ENCODE measurements around the gene ARMC3.

- TF ChIP-seq POLR2AphosphoS5 (IDR thresholded peaks at IDR 0.05; ENCODE audit: low read depth) = no peak
- TF ChIP-seq CTCF (IDR thresholded peaks at IDR 0.05; ENCODE audit: insufficient read depth, low read length) = no peak
- no peak for TF ChIP-seq SPI1 (IDR thresholded peaks at IDR 0.05; ENCODE audit: borderline replicate concordance, low read depth)
- no peak for TF ChIP-seq REST (IDR thresholded peaks at IDR 0.05; ENCODE audit: insufficient replicate concordance, low read depth)
- TF ChIP-seq GABPA (IDR thresholded peaks at IDR 0.05; ENCODE audit: low read depth) = no peak
These were observed 154.0 kb downstream of the ARMC3 start for GRCh38 chr10:23081891-23082290.

Measured in HL-60 (cell line).